HG02981 (cell line): ENCODE data around the gene ITFG1.

Source experiments
- ATAC-seq: cut with Tn5 transposase; IDR thresholded peaks from one replicate; pipeline ENCODE4 v1.9.1; 2021; ENCODE audit warnings: mild to moderate bottlenecking, moderate library complexity; ENCODE audit not compliant: unreplicated experiment

ITFG1 gene

GRCh38 chr16:47460711-47461597 lies at the start of gene ITFG1, which contains the start of gene PHKB:
Gene ITFG1 (minus strand): TSS chr16:47461063. CDS start chr16:47461045, 18 bp downstream.
Gene PHKB (plus strand): TSS chr16:47461331. CDS start chr16:47461351, 20 bp downstream.
- peak; percentile 75 for ATAC-seq

DNA sequence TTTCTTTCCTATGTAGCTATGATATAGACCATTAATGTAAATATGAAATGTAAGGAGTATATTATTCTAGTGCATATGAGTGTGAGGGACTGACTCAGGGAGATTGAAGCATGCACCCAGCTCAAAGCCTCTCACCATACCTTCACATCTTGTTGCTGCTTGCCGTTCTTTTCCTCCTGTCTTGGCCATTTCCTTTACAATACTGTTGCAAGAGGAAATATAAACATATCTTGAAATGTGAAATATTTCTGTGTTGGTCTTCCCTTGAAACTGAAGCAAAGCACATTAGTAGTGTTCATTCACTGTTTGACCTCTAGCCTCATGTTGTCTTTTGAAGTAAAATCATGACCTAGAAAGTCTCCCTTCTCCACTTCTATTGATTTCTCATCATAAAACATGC lies 46.8 kb upstream of the ITFG1 start:
- no peak for ATAC-seq

DNA sequence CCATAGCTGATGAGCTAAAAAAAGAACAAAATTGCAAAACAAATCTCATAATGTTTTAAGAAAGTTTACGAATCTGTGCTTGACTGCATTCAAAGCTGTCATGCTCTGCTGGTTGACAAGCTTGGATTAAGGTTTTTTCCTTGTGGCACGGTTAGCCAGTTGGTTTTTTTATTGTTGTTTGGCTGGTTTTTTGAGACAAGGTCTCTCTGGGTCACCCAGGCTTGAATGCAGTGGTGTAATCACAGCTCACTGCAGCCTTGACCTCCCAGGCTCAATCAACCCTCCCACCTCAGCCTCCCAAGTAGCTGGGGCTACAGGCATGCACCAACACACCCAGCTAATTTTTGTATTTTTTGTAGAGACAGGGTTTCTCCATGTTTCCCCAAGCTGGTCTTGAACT lies 45.9 kb upstream of the ITFG1 start:
- ATAC-seq, result peak; percentile 48

GRCh38 chr16:47504599-47504998 lies 43.7 kb upstream of the ITFG1 start:
- ATAC-seq, result no peak

GRCh38 chr16:47503936-47504335 lies 43.1 kb upstream of the ITFG1 start:
- ATAC-seq, result no peak

- no peak for ATAC-seq
Measured at GRCh38 chr16:47499700-47500264, 38.9 kb upstream of the ITFG1 start.

DNA sequence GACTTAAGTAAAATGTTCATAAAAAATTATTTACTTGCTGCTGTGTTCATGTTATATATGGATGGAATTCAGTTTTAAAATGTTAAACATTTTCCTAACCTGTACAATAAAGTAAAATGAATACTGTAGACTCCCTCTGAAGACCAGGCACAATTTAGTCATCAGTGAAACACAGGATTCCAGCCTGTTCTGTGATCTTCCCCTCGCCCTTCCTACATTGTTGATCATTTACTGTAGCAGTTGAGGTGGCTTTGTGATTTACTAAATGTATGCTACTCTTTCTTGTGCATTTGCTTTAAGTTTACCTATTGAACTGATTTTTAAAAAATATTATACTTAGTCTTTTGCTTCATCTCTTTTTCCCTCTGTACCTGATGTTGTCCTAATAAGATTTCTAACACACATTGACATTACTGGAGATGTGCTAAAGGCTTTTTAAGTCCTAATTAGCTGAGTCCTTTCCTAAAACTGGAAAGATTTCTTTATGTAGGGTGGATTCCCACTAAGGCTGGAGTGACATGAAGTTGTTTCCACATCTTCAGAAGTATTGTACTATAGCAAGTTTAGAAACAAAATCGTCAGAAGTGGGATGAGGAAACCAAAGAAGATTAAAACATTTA lies 38.3 kb upstream of the ITFG1 start:
- no peak for ATAC-seq

- peak; percentile 50 for ATAC-seq
Measured at GRCh38 chr16:47493381-47494337, 32.8 kb upstream of the ITFG1 start.

DNA sequence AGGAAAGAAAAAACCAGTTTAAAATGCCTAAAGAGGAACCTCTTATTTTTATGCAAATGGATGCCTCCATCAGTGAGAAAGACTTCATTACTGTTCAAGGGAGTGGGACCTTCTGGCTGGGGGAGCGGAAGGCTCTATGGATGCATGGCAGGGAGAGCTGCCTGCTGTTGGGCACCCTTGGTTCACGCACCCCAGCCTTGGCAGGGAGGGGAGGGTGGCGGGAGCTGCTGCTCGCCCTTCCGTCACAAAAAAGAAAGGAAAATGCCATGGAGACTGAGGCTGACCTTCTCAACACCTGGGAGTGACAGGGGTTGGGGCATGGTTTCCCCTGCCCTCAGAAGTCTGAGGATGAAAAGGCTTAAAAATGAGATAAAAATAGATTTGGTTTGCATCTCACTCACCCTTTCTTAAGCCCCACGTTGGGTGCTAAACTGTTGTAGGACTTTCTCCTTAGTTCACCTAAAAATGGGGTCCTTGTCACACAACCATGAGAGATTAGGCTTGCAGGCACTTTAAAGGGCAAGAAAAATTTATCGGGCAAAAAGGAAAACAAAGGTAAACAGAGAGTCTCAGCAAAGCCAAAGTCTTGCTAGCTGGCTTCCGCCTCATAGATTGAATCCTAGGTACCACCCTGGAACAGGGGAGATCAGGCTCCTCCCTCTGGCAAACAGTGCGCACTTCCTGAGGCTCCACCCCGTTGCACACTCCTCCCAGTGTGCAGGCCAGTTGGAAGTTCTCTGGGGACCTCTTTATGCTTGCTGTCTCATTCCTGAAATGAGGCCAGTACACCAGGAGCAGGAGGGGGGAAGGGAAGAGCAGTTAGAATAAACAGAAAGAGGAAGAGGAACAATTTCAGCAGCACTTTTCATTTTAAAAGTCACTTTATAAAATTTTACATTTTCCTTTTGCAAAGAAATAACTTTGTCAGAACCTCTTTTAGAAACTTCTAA lies 31.8 kb upstream of the ITFG1 start:
- ATAC-seq, result peak; percentile 74

- ATAC-seq, result no peak
Measured at GRCh38 chr16:47492036-47492427, 31.2 kb upstream of the ITFG1 start.

- ATAC-seq, result no peak
Measured at GRCh38 chr16:47490471-47490870, 29.6 kb upstream of the ITFG1 start.

- ATAC-seq, result no peak
Measured at GRCh38 chr16:47488051-47488450, 27.2 kb upstream of the ITFG1 start.

DNA sequence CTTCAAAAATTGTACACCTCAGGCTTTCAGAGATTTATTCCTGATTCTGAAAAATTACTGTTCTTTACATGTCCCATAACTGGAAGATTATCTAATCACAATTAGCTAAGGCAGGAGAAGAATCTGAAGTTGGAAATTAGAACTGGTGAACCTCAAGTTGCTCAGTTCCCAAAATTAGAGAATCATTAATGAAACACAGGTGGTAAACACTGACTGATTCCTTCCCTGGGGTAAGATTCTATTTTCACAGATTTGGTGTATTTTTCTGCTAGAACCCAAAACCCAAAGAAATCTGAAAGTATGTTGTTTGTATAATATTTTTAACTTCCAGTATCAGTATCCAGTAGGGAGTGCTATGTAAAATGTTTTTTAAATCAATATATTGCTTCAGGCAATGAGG lies 26.0 kb upstream of the ITFG1 start:
- no peak for ATAC-seq

- no peak for ATAC-seq
Measured at GRCh38 chr16:47483616-47484015, 22.8 kb upstream of the ITFG1 start.

DNA sequence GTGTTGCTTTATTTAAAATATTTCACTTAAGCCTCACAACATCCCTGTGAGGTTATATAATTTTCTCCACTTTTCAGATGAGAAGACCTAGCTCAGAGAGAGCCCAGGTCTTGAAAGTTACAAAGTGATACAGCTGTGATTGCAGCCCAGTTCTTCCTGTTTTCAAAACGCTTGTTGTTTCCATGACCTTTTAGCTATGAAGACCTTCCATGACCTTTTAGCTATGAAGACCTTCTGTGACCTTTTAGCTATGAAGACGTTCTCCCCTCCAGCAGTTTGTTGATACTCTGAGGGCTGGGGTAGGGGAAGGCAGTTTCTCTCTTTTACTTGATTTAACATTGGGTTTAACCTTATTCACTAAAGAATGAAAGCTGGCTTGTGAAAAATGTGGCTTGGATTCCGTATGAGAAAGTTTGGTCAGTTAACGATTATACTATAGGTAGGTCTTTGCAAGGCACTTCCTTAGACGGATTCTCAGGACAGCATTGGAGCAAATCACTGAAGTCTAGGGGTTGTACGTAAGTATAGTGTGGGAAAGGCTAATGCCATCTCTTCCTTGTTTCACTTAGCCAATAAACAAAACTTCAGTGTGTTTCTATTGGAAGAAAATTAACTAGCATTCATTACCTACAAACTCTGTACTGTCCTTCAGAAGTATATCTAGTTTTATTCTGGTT lies 21.0 kb upstream of the ITFG1 start:
- ATAC-seq, result no peak

DNA sequence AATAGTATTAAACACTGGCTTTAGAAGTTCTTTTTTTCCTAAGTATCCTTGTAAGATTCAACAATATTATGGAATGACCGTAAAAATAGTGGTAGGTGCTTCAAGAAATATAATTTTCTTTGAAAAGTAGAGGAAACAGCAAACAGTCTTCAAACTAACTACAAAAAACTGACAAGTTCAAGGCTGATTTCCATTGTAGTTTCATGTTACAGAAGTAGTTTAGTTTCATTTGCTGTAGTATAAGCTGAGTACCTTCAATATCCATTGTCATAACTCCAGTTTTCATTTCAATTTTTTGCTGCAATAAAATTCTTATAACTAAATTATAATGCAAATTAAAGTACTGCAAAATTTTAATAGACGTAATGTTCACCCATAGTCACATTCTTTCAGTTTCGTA lies 19.5 kb upstream of the ITFG1 start:
- no peak for ATAC-seq

GRCh38 chr16:47477679-47478078 lies 16.8 kb upstream of the ITFG1 start:
- no peak for ATAC-seq

- ATAC-seq, result no peak
Measured at GRCh38 chr16:47476654-47477345, 15.9 kb upstream of the ITFG1 start.
